HEK293 (cell line): ENCODE data around the gene ELMO1.

Experiments used
- CTCF ChIA-PET: fragments of 350-600 bp; formaldehyde crosslinking; extraction: SDS; loops from one replicate; lab custom pipeline; 2021; ENCODE audit warnings: antibody characterized with exemption; lab: Yijun Ruan, JAX
- POLR2A ChIA-PET: fragments of 300-600 bp; formaldehyde crosslinking; extraction: SDS; loops from one replicate; lab custom pipeline; 2020; ENCODE audit warnings: antibody characterized with exemption, inconsistent platforms; lab: Yijun Ruan, JAX
- H3K27ac ChIP-seq: fragments of 200-500 bp; sonication (Bioruptor generic); 2 replicates; pipeline ENCODE4 v1.5.1; 2014; ENCODE audit warnings: low read depth, low read length, control low read depth, inconsistent platforms; ENCODE audit errors: extremely low read depth
- H3K36me3 ChIP-seq, 2 experiments: fragments of 200-500 bp in 1 of 2; sonication (Bioruptor generic) in 1 of 2; 1 replicate in 1 of 2; 2 replicates in 1 of 2; pipeline ENCODE4 v1.5.1; 2014 to 2017; ENCODE audit warnings: inconsistent platforms in 2 of 2, low read length in 2 of 2; ENCODE audit not compliant: control insufficient read depth in 2 of 2, insufficient read depth in 1 of 2
- H3K4me1 ChIP-seq: fragments of 200-500 bp; sonication (Bioruptor generic); 2 replicates; pipeline ENCODE4 v1.5.1; 2014; ENCODE audit warnings: mild to moderate bottlenecking, low read length, inconsistent platforms; ENCODE audit not compliant: control insufficient read depth, insufficient read depth
- H3K4me3 ChIP-seq: 2 replicates; pipeline ENCODE4 v1.5.1; 2011; ENCODE audit warnings: low read depth, mild to moderate bottlenecking, control low read depth, low read length, moderate library complexity
- H3K9me3 ChIP-seq: fragments of 200-500 bp; sonication (Bioruptor generic); 2 replicates; pipeline ENCODE4 v1.5.1; 2014; ENCODE audit warnings: low read depth, low read length, inconsistent platforms; ENCODE audit not compliant: control insufficient read depth, insufficient read depth
- KLF9 ChIP-seq: fragments of 450-650 bp; formaldehyde crosslinking; IDR thresholded peaks from 2 replicates; pipeline ENCODE4 v1.5.1; 2016; ENCODE audit warnings: missing biosample characterization, missing genetic modification characterization, low read depth
- REPIN1 ChIP-seq: fragments of 450-650 bp; formaldehyde crosslinking; IDR thresholded peaks from 2 replicates; pipeline ENCODE4 v1.5.1; 2017; ENCODE audit warnings: missing biosample characterization, missing genetic modification characterization, low read depth
- SETDB1 ChIP-seq: IDR thresholded peaks from one replicate; pipeline ENCODE4 v1.6.1; 2017; ENCODE audit warnings: mild to moderate bottlenecking, low read length, moderate library complexity, mixed read lengths; ENCODE audit not compliant: insufficient read length
- ZBTB17 ChIP-seq: fragments of 450-650 bp; formaldehyde crosslinking; IDR thresholded peaks from 2 replicates; pipeline ENCODE4 v1.5.1; 2016; ENCODE audit warnings: missing biosample characterization, missing genetic modification characterization
- ZIC2 ChIP-seq: fragments of 450-650 bp; formaldehyde crosslinking; IDR thresholded peaks from 2 replicates; pipeline ENCODE4 v1.5.1; 2016; ENCODE audit warnings: missing biosample characterization, missing genetic modification characterization
- ZNF132 ChIP-seq: fragments of 450-650 bp; formaldehyde crosslinking; IDR thresholded peaks from 2 replicates; pipeline ENCODE4 v1.5.1; 2017; ENCODE audit warnings: missing biosample characterization, missing genetic modification characterization, borderline replicate concordance
- ZNF133 ChIP-seq: fragments of 450-650 bp; formaldehyde crosslinking; IDR thresholded peaks from 2 replicates; pipeline ENCODE4 v1.5.1; 2016; ENCODE audit warnings: missing biosample characterization, missing genetic modification characterization
- ZNF19 ChIP-seq: fragments of 450-650 bp; formaldehyde crosslinking; IDR thresholded peaks from 2 replicates; pipeline ENCODE4; 2016; ENCODE audit warnings: missing biosample characterization, missing genetic modification characterization, low read depth
- ZNF248 ChIP-seq: fragments of 450-650 bp; formaldehyde crosslinking; IDR thresholded peaks from 2 replicates; pipeline ENCODE4 v1.5.1; 2017; ENCODE audit warnings: missing biosample characterization, missing genetic modification characterization
- ZNF514 ChIP-seq: fragments of 450-650 bp; formaldehyde crosslinking; IDR thresholded peaks from 2 replicates; pipeline ENCODE4 v1.5.1; 2016; ENCODE audit warnings: missing biosample characterization, missing genetic modification characterization
- ZNF544 ChIP-seq: fragments of 450-650 bp; formaldehyde crosslinking; IDR thresholded peaks from 2 replicates; pipeline ENCODE4 v1.5.0; 2017; ENCODE audit warnings: missing biosample characterization, missing genetic modification characterization
- ZNF548 ChIP-seq: fragments of 450-650 bp; formaldehyde crosslinking; IDR thresholded peaks from 2 replicates; pipeline ENCODE4 v1.5.1; 2016; ENCODE audit warnings: missing biosample characterization, missing genetic modification characterization
- ZNF555 ChIP-seq: fragments of 450-650 bp; formaldehyde crosslinking; conservative IDR thresholded peaks from 2 replicates; pipeline ENCODE4 v1.5.1; 2017; ENCODE audit warnings: missing biosample characterization, mild to moderate bottlenecking, missing genetic modification characterization, inconsistent platforms
- ZNF558 ChIP-seq: fragments of 450-650 bp; formaldehyde crosslinking; IDR thresholded peaks from 2 replicates; pipeline ENCODE4 v1.5.1; 2016; ENCODE audit warnings: missing biosample characterization, missing genetic modification characterization
- ZNF623 ChIP-seq: fragments of 450-650 bp; formaldehyde crosslinking; IDR thresholded peaks from 2 replicates; pipeline ENCODE4 v1.5.1; 2016; ENCODE audit warnings: missing biosample characterization, missing genetic modification characterization
- ZNF629 ChIP-seq: fragments of 450-650 bp; formaldehyde crosslinking; IDR thresholded peaks from 2 replicates; pipeline ENCODE4 v1.5.1; 2017; ENCODE audit warnings: missing biosample characterization, missing genetic modification characterization
- ZNF792 ChIP-seq: fragments of 450-650 bp; formaldehyde crosslinking; IDR thresholded peaks from 2 replicates; pipeline ENCODE4 v1.5.1; 2016; ENCODE audit warnings: missing biosample characterization, missing genetic modification characterization
- ZNF837 ChIP-seq: fragments of 450-650 bp; formaldehyde crosslinking; IDR thresholded peaks from 2 replicates; pipeline ENCODE4 v1.5.1; 2016; ENCODE audit warnings: missing biosample characterization, missing genetic modification characterization
- TF ChIP-seq, protein P1 (sequence below): fragments of 450-650 bp; formaldehyde crosslinking; IDR thresholded peaks from 2 replicates; pipeline ENCODE4 v1.5.1; 2016; ENCODE audit warnings: missing biosample characterization, missing genetic modification characterization
- TF ChIP-seq, protein P2 (sequence below): fragments of 450-650 bp; formaldehyde crosslinking; IDR thresholded peaks from 2 replicates; pipeline ENCODE4 v1.5.1; 2016; ENCODE audit warnings: missing biosample characterization, missing genetic modification characterization
- TF ChIP-seq, protein P3 (sequence below): fragments of 450-650 bp; formaldehyde crosslinking; IDR thresholded peaks from 2 replicates; pipeline ENCODE4 v1.5.1; 2016; ENCODE audit warnings: missing biosample characterization, missing genetic modification characterization
- TF ChIP-seq, protein P4 (sequence below): fragments of 450-650 bp; formaldehyde crosslinking; IDR thresholded peaks from 2 replicates; pipeline ENCODE4 v1.5.1; 2016; ENCODE audit warnings: missing biosample characterization, missing genetic modification characterization
- TF ChIP-seq, protein P5 (sequence below): fragments of 450-650 bp; formaldehyde crosslinking; IDR thresholded peaks from 2 replicates; pipeline ENCODE4 v1.5.0; 2017; ENCODE audit warnings: missing biosample characterization, missing genetic modification characterization, borderline replicate concordance

ELMO1 gene

DNA sequence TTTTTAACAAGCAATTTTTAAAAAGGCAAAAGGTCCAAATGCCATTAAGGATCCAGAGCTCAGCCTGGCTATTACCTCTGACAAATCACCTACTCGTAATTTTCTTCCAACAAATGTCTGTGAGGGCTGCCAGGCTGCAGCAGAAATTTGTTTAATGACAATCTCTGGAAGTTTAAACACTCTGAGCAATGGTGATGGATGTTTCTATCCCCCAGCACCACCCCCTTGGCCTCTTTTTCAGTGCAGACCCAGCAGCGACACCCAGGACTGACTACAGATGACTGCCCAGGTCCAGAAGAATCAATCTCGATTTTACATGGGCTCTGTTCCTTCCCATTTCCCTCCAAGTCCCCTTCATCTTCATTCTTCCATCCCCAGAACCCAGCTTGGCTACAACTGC is 523.0 kb downstream of the ELMO1 start (continued):
- no peak for TF ChIP-seq ZNF555
- TF ChIP-seq, protein P1, sequence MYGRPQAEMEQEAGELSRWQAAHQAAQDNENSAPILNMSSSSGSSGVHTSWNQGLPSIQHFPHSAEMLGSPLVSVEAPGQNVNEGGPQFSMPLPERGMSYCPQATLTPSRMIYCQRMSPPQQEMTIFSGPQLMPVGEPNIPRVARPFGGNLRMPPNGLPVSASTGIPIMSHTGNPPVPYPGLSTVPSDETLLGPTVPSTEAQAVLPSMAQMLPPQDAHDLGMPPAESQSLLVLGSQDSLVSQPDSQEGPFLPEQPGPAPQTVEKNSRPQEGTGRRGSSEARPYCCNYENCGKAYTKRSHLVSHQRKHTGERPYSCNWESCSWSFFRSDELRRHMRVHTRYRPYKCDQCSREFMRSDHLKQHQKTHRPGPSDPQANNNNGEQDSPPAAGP (tag by site-specific recombination) = no peak

DNA sequence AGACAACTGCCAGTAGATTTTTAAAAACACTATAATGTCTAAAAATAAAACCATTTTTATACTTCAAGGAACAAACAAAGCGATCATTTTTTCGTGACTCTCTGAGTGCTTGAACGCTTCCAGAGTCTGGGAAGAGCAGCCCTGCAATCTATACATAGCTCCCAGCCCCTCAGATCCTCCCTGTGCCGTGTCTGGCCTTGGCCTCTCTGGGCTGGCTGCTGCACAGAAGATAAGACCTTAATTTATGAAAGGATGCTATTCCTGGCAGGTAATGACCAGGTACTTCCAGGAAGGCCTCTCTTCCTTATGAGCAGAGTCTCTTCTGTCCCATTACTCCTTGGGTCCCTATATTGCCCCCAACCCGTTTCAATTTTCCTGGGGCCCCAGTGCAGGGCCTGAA is 523.5 kb downstream of the ELMO1 start:
- Histone ChIP-seq H3K36me3 (no peaks in the 10 kb centered on the region), H3K4me1 (no peaks in the 10 kb centered on the region), H3K9me3 (no peaks in the 10 kb centered on the region), H3K4me3 (no peak overlapping the region), H3K27ac (no peak overlapping the region)
- no peak for TF ChIP-seq ZNF514
- TF ChIP-seq ZNF19 (tag by site-specific recombination) = no peak
- TF ChIP-seq, protein P2, sequence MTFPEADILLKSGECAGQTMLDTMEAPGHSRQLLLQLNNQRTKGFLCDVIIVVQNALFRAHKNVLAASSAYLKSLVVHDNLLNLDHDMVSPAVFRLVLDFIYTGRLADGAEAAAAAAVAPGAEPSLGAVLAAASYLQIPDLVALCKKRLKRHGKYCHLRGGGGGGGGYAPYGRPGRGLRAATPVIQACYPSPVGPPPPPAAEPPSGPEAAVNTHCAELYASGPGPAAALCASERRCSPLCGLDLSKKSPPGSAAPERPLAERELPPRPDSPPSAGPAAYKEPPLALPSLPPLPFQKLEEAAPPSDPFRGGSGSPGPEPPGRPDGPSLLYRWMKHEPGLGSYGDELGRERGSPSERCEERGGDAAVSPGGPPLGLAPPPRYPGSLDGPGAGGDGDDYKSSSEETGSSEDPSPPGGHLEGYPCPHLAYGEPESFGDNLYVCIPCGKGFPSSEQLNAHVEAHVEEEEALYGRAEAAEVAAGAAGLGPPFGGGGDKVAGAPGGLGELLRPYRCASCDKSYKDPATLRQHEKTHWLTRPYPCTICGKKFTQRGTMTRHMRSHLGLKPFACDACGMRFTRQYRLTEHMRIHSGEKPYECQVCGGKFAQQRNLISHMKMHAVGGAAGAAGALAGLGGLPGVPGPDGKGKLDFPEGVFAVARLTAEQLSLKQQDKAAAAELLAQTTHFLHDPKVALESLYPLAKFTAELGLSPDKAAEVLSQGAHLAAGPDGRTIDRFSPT (tag by site-specific recombination) = no peak
- no peak for TF ChIP-seq REPIN1 (tag by site-specific recombination)
- TF ChIP-seq, protein P3, sequence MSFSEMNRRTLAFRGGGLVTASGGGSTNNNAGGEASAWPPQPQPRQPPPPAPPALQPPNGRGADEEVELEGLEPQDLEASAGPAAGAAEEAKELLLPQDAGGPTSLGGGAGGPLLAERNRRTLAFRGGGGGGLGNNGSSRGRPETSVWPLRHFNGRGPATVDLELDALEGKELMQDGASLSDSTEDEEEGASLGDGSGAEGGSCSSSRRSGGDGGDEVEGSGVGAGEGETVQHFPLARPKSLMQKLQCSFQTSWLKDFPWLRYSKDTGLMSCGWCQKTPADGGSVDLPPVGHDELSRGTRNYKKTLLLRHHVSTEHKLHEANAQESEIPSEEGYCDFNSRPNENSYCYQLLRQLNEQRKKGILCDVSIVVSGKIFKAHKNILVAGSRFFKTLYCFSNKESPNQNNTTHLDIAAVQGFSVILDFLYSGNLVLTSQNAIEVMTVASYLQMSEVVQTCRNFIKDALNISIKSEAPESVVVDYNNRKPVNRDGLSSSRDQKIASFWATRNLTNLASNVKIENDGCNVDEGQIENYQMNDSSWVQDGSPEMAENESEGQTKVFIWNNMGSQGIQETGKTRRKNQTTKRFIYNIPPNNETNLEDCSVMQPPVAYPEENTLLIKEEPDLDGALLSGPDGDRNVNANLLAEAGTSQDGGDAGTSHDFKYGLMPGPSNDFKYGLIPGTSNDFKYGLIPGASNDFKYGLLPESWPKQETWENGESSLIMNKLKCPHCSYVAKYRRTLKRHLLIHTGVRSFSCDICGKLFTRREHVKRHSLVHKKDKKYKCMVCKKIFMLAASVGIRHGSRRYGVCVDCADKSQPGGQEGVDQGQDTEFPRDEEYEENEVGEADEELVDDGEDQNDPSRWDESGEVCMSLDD (tag by site-specific recombination) = no peak
- TF ChIP-seq, protein P4, sequence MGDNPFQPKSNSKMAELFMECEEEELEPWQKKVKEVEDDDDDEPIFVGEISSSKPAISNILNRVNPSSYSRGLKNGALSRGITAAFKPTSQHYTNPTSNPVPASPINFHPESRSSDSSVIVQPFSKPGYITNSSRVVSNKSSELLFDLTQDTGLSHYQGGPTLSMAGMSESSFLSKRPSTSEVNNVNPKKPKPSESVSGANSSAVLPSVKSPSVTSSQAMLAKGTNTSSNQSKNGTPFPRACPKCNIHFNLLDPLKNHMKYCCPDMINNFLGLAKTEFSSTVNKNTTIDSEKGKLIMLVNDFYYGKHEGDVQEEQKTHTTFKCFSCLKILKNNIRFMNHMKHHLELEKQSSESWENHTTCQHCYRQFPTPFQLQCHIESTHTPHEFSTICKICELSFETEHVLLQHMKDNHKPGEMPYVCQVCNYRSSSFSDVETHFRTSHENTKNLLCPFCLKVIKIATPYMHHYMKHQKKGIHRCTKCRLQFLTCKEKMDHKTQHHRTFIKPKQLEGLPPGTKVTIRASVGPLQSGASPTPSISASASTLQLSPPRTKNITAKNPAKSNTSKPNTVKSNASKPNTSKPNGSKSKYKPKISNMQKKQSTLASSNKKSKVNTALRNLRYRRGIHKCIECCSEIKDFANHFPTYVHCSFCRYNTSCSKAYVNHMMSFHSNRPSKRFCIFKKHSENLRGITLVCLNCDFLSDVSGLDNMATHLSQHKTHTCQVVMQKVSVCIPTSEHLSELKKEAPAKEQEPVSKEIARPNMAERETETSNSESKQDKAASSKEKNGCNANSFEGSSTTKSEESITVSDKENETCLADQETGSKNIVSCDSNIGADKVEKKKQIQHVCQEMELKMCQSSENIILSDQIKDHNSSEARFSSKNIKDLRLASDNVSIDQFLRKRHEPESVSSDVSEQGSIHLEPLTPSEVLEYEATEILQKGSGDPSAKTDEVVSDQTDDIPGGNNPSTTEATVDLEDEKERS (tag by site-specific recombination) = no peak
- no peak for TF ChIP-seq ZNF623 (tag by site-specific recombination)
- TF ChIP-seq ZNF792 = no peak
- TF ChIP-seq ZNF248 (tag by site-specific recombination) = no peak
- TF ChIP-seq ZNF629 (tag by site-specific recombination) = no peak
- TF ChIP-seq ZIC2 (tag by site-specific recombination) = no peak
- no peak for TF ChIP-seq ZNF837 (tag by site-specific recombination)
- TF ChIP-seq ZNF548 (tag by site-specific recombination) = no peak
- POLR2A ChIA-PET = no interaction called here
- CTCF ChIA-PET = interaction anchor here (0.7 kb wide), 1 partner anchor 254 kb away, joined by 3 read pairs; no protein-coding TSS in a partner anchor

DNA sequence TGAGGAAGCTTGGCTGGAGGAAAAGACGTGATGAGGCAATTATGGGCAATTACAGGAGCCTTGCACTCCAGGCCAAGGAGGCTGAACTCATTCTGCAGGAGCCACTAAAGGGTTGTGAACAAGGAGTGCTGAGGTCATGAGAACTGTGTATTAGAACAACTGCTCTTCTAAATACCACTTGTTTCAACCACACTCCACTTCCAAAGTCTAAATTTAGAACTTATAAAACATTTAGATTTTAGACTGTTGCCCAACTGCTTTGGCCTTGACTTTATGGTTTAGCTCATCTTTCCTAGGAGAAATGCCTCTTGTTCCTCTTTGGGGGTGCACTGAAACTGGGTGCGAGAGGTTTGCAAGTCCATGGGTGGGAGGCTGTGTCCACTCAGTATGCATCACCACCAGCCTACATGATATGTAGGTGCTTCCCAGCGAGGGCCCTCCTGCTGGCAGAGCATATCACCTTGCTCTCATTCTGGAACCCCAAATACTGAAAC is 524.7 kb downstream of the ELMO1 start:
- Histone ChIP-seq H3K36me3 (no peaks in the 10 kb centered on the region), H3K4me3 (no peak overlapping the region), H3K4me1 (no peaks in the 10 kb centered on the region), H3K27ac (no peak overlapping the region), H3K9me3 (no peaks in the 10 kb centered on the region)
- ChIA-PET POLR2A (no interaction called here), CTCF (no interaction called here)
- TF ChIP-seq ZNF133 = no peak
- no peak for TF ChIP-seq KLF9 (tag by site-specific recombination)
- TF ChIP-seq, protein P5, sequence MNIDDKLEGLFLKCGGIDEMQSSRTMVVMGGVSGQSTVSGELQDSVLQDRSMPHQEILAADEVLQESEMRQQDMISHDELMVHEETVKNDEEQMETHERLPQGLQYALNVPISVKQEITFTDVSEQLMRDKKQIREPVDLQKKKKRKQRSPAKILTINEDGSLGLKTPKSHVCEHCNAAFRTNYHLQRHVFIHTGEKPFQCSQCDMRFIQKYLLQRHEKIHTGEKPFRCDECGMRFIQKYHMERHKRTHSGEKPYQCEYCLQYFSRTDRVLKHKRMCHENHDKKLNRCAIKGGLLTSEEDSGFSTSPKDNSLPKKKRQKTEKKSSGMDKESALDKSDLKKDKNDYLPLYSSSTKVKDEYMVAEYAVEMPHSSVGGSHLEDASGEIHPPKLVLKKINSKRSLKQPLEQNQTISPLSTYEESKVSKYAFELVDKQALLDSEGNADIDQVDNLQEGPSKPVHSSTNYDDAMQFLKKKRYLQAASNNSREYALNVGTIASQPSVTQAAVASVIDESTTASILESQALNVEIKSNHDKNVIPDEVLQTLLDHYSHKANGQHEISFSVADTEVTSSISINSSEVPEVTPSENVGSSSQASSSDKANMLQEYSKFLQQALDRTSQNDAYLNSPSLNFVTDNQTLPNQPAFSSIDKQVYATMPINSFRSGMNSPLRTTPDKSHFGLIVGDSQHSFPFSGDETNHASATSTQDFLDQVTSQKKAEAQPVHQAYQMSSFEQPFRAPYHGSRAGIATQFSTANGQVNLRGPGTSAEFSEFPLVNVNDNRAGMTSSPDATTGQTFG (tag by site-specific recombination) = no peak
- no peak for TF ChIP-seq ZBTB17 (tag by site-specific recombination)
- TF ChIP-seq SETDB1 = no peak
- TF ChIP-seq ZNF544 (tag by site-specific recombination) = no peak
- no peak for TF ChIP-seq ZNF132 (tag by site-specific recombination)
- no peak for TF ChIP-seq ZNF558 (tag by site-specific recombination)
